ENCODE results near the gene TRERF1.

DNA sequence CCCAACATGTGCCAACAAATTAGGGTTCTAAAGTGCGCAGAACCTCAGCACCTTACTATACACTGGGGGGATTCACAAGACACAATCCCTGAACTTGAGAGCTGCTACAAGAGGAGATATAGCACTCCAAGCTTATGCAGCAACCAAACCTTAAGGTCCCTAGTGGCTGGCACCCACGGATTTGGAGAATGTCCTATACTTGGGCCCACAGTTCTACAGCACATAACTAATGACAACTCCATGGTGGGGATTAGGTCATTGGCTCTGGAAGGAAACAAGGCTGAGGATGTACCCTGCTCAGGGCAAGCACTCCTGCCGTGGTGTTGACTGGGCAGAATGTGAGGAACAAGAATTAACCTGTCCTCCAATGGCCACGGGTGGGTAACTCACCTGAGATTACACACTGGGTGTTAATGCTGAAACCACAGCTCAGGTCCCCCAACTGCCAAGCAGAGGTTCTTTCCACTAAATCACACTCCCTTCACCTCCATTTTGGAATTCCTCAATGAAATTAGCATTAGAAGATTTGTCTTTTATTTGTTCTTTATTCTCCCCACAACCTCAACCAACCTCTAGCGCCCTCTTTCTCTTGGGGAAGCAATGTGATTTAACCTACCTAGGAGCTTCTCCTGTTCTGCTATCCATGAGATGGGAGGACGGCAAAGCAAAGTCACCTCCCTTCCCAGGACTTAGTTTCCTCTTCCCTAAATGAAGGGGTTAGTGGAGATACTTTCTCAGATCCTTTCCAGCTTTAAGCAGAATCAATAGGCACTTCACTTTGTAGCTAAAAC is 32.0 kb downstream of the TRERF1 start:
- TF ChIP-seq POLR2AphosphoS5 (IDR thresholded peaks at IDR 0.05; ENCODE audit: low read depth): no peak
- no peak for TF ChIP-seq CREB1 (CRISPR knock-in tag; IDR thresholded peaks at IDR 0.05; ENCODE audit: low read depth)
- TF ChIP-seq, protein P1, sequence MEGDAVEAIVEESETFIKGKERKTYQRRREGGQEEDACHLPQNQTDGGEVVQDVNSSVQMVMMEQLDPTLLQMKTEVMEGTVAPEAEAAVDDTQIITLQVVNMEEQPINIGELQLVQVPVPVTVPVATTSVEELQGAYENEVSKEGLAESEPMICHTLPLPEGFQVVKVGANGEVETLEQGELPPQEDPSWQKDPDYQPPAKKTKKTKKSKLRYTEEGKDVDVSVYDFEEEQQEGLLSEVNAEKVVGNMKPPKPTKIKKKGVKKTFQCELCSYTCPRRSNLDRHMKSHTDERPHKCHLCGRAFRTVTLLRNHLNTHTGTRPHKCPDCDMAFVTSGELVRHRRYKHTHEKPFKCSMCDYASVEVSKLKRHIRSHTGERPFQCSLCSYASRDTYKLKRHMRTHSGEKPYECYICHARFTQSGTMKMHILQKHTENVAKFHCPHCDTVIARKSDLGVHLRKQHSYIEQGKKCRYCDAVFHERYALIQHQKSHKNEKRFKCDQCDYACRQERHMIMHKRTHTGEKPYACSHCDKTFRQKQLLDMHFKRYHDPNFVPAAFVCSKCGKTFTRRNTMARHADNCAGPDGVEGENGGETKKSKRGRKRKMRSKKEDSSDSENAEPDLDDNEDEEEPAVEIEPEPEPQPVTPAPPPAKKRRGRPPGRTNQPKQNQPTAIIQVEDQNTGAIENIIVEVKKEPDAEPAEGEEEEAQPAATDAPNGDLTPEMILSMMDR (conservative IDR thresholded peaks at IDR 0.05; ENCODE audit: low read depth in 2 of 2): peak; percentile 52 to 61
- TF ChIP-seq, protein P2, sequence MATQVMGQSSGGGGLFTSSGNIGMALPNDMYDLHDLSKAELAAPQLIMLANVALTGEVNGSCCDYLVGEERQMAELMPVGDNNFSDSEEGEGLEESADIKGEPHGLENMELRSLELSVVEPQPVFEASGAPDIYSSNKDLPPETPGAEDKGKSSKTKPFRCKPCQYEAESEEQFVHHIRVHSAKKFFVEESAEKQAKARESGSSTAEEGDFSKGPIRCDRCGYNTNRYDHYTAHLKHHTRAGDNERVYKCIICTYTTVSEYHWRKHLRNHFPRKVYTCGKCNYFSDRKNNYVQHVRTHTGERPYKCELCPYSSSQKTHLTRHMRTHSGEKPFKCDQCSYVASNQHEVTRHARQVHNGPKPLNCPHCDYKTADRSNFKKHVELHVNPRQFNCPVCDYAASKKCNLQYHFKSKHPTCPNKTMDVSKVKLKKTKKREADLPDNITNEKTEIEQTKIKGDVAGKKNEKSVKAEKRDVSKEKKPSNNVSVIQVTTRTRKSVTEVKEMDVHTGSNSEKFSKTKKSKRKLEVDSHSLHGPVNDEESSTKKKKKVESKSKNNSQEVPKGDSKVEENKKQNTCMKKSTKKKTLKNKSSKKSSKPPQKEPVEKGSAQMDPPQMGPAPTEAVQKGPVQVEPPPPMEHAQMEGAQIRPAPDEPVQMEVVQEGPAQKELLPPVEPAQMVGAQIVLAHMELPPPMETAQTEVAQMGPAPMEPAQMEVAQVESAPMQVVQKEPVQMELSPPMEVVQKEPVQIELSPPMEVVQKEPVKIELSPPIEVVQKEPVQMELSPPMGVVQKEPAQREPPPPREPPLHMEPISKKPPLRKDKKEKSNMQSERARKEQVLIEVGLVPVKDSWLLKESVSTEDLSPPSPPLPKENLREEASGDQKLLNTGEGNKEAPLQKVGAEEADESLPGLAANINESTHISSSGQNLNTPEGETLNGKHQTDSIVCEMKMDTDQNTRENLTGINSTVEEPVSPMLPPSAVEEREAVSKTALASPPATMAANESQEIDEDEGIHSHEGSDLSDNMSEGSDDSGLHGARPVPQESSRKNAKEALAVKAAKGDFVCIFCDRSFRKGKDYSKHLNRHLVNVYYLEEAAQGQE (IDR thresholded peaks at IDR 0.05; ENCODE audit: unreplicated experiment): no peak
- TF ChIP-seq EZH2phosphoT487 (IDR thresholded peaks at IDR 0.05; ENCODE audit: unreplicated experiment): no peak
- TF ChIP-seq EZH2 (IDR thresholded peaks at IDR 0.05; ENCODE audit: low read depth, unreplicated experiment): no peak
- no peak for TF ChIP-seq ZNF331 (CRISPR knock-in tag; IDR thresholded peaks at IDR 0.05; ENCODE audit: low read depth)
- TF ChIP-seq, protein P3, sequence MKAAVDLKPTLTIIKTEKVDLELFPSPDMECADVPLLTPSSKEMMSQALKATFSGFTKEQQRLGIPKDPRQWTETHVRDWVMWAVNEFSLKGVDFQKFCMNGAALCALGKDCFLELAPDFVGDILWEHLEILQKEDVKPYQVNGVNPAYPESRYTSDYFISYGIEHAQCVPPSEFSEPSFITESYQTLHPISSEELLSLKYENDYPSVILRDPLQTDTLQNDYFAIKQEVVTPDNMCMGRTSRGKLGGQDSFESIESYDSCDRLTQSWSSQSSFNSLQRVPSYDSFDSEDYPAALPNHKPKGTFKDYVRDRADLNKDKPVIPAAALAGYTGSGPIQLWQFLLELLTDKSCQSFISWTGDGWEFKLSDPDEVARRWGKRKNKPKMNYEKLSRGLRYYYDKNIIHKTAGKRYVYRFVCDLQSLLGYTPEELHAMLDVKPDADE (IDR thresholded peaks at IDR 0.05): no peak
- no peak for TF ChIP-seq NANOG (IDR thresholded peaks at IDR 0.05; ENCODE audit: borderline replicate concordance)

Data from GM23338 (cell line).